Breast epithelium (tissue), 3 donors: ENCODE results near the gene ALS2CL.

Experiments
- CTCF ChIP-seq, 3 donors: fragments of 450-650 bp; IDR thresholded peaks; one replicate each; pipeline ENCODE4 v1.5.1; 2016 to 2017; ENCODE audit warnings: antibody characterized with exemption in 3 of 3, mild to moderate bottlenecking in 3 of 3, moderate library complexity in 3 of 3
- POLR2AphosphoS5 ChIP-seq, 3 donors: sonication (generic); formaldehyde crosslinking; IDR thresholded peaks; one replicate each; pipeline ENCODE4 v1.6.1; 2017; ENCODE audit warnings: antibody characterized with exemption in 3 of 3

- no peak for TF ChIP-seq CTCF (IDR thresholded peaks at IDR 0.05)
- no peak for TF ChIP-seq POLR2AphosphoS5 (IDR thresholded peaks at IDR 0.05)
Observed at GRCh38 chr3:46627078-46627477, 66.4 kb downstream of the ALS2CL start.
